Ovary (tissue), 9 donors: ENCODE results near the gene ITPK1. TPM values are rescaled to one million over a fixed set of nuclear protein-coding genes. Genes with fewer than 3 reads are reported as not detected.

Experiments used
- DNase-seq, 5 donors: peaks; one replicate each; pipeline ENCODE4 v3.0.0-alpha.2; 2019 to 2020
- H3K27ac ChIP-seq, 2 donors: fragments of 200-600 bp; one replicate each; pipeline versions ENCODE4 v1.5.1 to v1.8.0; 2019 to 2022
- H3K27me3 ChIP-seq: fragments of 200-600 bp; one replicate; pipeline ENCODE4 v1.8.0; 2022
- H3K36me3 ChIP-seq: fragments of 200-600 bp; sonication (generic); one replicate; pipeline ENCODE4 v1.5.1; 2019
- H3K4me1 ChIP-seq: one replicate; pipeline ENCODE4 v1.8.1; 2013; ENCODE audit warnings: mild to moderate bottlenecking, moderate library complexity; ENCODE audit not compliant: insufficient read depth
- H3K4me3 ChIP-seq: fragments of 200-600 bp; sonication (generic); one replicate; pipeline ENCODE4 v1.5.1; 2017
- H3K9me3 ChIP-seq, 2 donors: fragments of 200-600 bp in 1 of 2; sonication (generic) in 1 of 2; one replicate each; pipeline versions ENCODE4 v1.5.1 to v1.8.1; 2013 to 2019; ENCODE audit warnings: mild to moderate bottlenecking in 1 of 2, moderate library complexity in 1 of 2
- CTCF ChIP-seq, 3 donors: fragments of 450-650 bp in 2 of 3; fragments of 200-600 bp in 1 of 3; IDR thresholded peaks; one replicate each; pipeline versions ENCODE4 v1.5.1 to v1.8.0; 2016 to 2022; ENCODE audit warnings: antibody characterized with exemption in 3 of 3, mild to moderate bottlenecking in 1 of 3
- EP300 ChIP-seq: sonication (generic); formaldehyde crosslinking; IDR thresholded peaks from one replicate; pipeline ENCODE4 v1.6.1; 2017; ENCODE audit warnings: antibody characterized with exemption
- POLR2A ChIP-seq: fragments of 450-650 bp; IDR thresholded peaks from one replicate; pipeline ENCODE4 v1.6.1; 2017; ENCODE audit warnings: antibody characterized with exemption, mild to moderate bottlenecking, moderate library complexity
- WGBS, 3 donors: extraction: QIAGEN DNeasy Blood & Tissue Kit in 1 of 3; methylation state at CpG; one replicate each; pipeline versions ENCODE4 v1.1.5 to v1.1.7; 2013 to 2017; 5-methylcytosine and 5-hydroxymethylcytosine counted together
- intact Hi-C, 4 donors: fragments of 100-400 bp; cut with DNase I; formaldehyde crosslinking; loops; one replicate each; pipeline versions ENCODE4 v1.11.0 to v1.15.1; 2022 to 2023
- polyA plus RNA-seq, 2 donors: library from polyadenylated mRNA; stranded (reverse); fragments of 200-250 nt in 1 of 2; fragments of 350-450 nt in 1 of 2; fragmentation: Illumina TruSeq in 1 of 2; extraction: RNeasy Lipid Tissue Mini Kit (QIAGEN cat#74804) in 1 of 2; gene quantifications; one replicate each; pipeline ENCODE4 v1.2.3, GENCODE V29; 2013 to 2014
- total RNA-seq, 7 donors: library from RNA; depleted of rRNA in 2 of 7; stranded (reverse); fragments of >200 nt in 2 of 7; fragmentation: NEBNext Ultra II Directional in 3 of 7; extraction: Animal tissue kit (Norgen Biotek cat#: 25700) in 3 of 7; gene quantifications; one replicate each; pipeline versions ENCODE4 v1.1.0 to v1.2.4, GENCODE V29; 2016 to 2023
- donor health status: DM: no; HTN: no; CAD: no; lungs with moderate emphysema.
- donor health status: DM: no; HTN: no; CAD: no.
- donor health status: Bipolar disorder and iron deficiency.
- donor health status: DM: yes; HTN: yes; CAD: no.
- donor health status: DM: no; HTN: no; CAD: no.
- donor health status: DM: yes; HTN: yes; CAD: no.

ITPK1 gene
- total and polyA plus RNA-seq, 9 donors, result 23.6 to 57.8 (median 49.3) TPM

- Histone ChIP-seq H3K9me3 (no peaks in the 10 kb centered on the region), H3K4me1 (no peaks in the 10 kb centered on the region), H3K36me3 (no peaks in the 10 kb centered on the region), H3K27ac (no peak overlapping the region), H3K27me3 (no peaks in the 10 kb centered on the region), H3K4me3 (no peak overlapping the region)
- intact Hi-C loops, result no loop called here
- TF ChIP-seq POLR2A (no peak), CTCF (IDR thresholded peaks at IDR 0.05) (no peak), EP300 (no peak)
- 31 to 38% (median 38%) methylated on average over 6 of the region's 6 CpGs for WGBS, 3 donors
- no peak for DNase-seq
These were observed 208.9 kb downstream of the ITPK1 start for GRCh38 chr14:92906823-92907222.

- Histone ChIP-seq H3K9me3 (no peaks in the 10 kb centered on the region), H3K4me3 (no peak overlapping the region), H3K4me1 (no peaks in the 10 kb centered on the region), H3K27ac (no peak overlapping the region), H3K27me3 (no peaks in the 10 kb centered on the region), H3K36me3 (no peaks in the 10 kb centered on the region)
- no peak for DNase-seq
- intact Hi-C loops, result no loop called here
- TF ChIP-seq POLR2A (no peak), EP300 (no peak), CTCF (IDR thresholded peaks at IDR 0.05) (no peak)
- 76 to 79% (median 76%) methylated on average over 6 of the region's 6 CpGs for WGBS, 3 donors
These were observed 209.3 kb downstream of the ITPK1 start for GRCh38 chr14:92906420-92906819.

GRCh38 chr14:92905667-92906066 is 210.1 kb downstream of the ITPK1 start:
- WGBS, 3 donors, result 80 to 92% (median 80%) methylated on average over 8 of the region's 8 CpGs
- TF ChIP-seq POLR2A (no peak), CTCF (IDR thresholded peaks at IDR 0.05) (no peak), EP300 (no peak)
- DNase-seq, result no peak
- no peaks in the 10 kb centered on the region for H3K36me3 ChIP-seq
- no peaks in the 10 kb centered on the region for H3K9me3 ChIP-seq
- no peaks in the 10 kb centered on the region for H3K4me1 ChIP-seq
- no peak overlapping the region for H3K4me3 ChIP-seq
- no peak overlapping the region for H3K27ac ChIP-seq
- intact Hi-C loops, result no loop called here
- H3K27me3 ChIP-seq, result no peaks in the 10 kb centered on the region

- no peaks in the 10 kb centered on the region for H3K9me3 ChIP-seq
- TF ChIP-seq POLR2A, result no peak
- no peak for TF ChIP-seq EP300
- TF ChIP-seq CTCF (IDR thresholded peaks at IDR 0.05), result no peak
These were observed 212.4 kb downstream of the ITPK1 start for GRCh38 chr14:92903359-92903758.

More at GRCh38 chr14:92903359-92903758, 212.4 kb downstream of the ITPK1 start:
- no peaks in the 10 kb centered on the region for H3K4me1 ChIP-seq
- H3K4me3 ChIP-seq, result no peak overlapping the region
- H3K27ac ChIP-seq, result no peak overlapping the region
- no peak for DNase-seq
- no peaks in the 10 kb centered on the region for H3K27me3 ChIP-seq
- H3K36me3 ChIP-seq, result no peaks in the 10 kb centered on the region
- WGBS, 3 donors, result 59 to 67% (median 60%) methylated on average over 6 of the region's 6 CpGs
- intact Hi-C loops, result no loop called here
